ENCODE data around the gene HSPB1. TPM values are rescaled to one million over a fixed set of nuclear protein-coding genes. Genes with fewer than 3 reads are reported as not detected.

Gene HSPB1
- total RNA-seq, 1 experiment from 2014 or later: 202 TPM

GRCh38 chr7:76294344-76295024, 8.0 kb upstream of the HSPB1 start:
- TF ChIP-seq SP1 (CRISPR knock-in tag; conservative IDR thresholded peaks at IDR 0.05) (no peak), FOXK1 (CRISPR knock-in tag; IDR thresholded peaks at IDR 0.05) (peak; percentile 45; the same call in 1 of the 2 replicates), ZNF219 (CRISPR knock-in tag; IDR thresholded peaks at IDR 0.05; ENCODE audit: borderline replicate concordance) (no peak), NR1H2 (CRISPR knock-in tag; IDR thresholded peaks at IDR 0.05) (no peak), ETV6 (CRISPR knock-in tag; IDR thresholded peaks at IDR 0.05) (0 out of 2 replicates have a peak, but pooled peaks have one; percentile 20)
- TF ChIP-seq, protein P1, sequence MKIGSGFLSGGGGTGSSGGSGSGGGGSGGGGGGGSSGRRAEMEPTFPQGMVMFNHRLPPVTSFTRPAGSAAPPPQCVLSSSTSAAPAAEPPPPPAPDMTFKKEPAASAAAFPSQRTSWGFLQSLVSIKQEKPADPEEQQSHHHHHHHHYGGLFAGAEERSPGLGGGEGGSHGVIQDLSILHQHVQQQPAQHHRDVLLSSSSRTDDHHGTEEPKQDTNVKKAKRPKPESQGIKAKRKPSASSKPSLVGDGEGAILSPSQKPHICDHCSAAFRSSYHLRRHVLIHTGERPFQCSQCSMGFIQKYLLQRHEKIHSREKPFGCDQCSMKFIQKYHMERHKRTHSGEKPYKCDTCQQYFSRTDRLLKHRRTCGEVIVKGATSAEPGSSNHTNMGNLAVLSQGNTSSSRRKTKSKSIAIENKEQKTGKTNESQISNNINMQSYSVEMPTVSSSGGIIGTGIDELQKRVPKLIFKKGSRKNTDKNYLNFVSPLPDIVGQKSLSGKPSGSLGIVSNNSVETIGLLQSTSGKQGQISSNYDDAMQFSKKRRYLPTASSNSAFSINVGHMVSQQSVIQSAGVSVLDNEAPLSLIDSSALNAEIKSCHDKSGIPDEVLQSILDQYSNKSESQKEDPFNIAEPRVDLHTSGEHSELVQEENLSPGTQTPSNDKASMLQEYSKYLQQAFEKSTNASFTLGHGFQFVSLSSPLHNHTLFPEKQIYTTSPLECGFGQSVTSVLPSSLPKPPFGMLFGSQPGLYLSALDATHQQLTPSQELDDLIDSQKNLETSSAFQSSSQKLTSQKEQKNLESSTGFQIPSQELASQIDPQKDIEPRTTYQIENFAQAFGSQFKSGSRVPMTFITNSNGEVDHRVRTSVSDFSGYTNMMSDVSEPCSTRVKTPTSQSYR (CRISPR knock-in tag; IDR thresholded peaks at IDR 0.05): 0 out of 2 replicates have a peak, but pooled peaks have one; percentile 18
- TF ChIP-seq, protein P2, sequence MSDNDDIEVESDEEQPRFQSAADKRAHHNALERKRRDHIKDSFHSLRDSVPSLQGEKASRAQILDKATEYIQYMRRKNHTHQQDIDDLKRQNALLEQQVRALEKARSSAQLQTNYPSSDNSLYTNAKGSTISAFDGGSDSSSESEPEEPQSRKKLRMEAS (CRISPR knock-in tag; IDR thresholded peaks at IDR 0.05): 0 out of 2 replicates have a peak, but pooled peaks have one; percentile 27
- peak; percentile 85 for DNase-seq (ENCODE audit: low spot score)
- H3K4me3 Mint-ChIP-seq: no peak overlapping the region
- POLR2A ChIA-PET: interaction anchor here (0.6 to 1.0 kb wide), 3 partner anchors 9 to 34 kb away, joined by 3 to 8 read pairs (median 3); no protein-coding TSS in a partner anchor
- H3K27ac Mint-ChIP-seq: no peak overlapping the region
- H3K9me3 Mint-ChIP-seq: no peaks in the 10 kb centered on the region
- H3K4me1 Mint-ChIP-seq: peaks cover 36% of the 10 kb centered on the region
- CTCF ChIA-PET: interaction anchor here (0.7 to 1.4 kb wide), 10 partner anchors 9 to 225 kb away, joined by 3 to 9 read pairs (median 3); no protein-coding TSS in a partner anchor
- no peaks in the 10 kb centered on the region for H3K36me3 Mint-ChIP-seq
- peak; percentile 69 for ATAC-seq
- H3K27me3 Mint-ChIP-seq (ENCODE audit: low read depth): peaks cover 6% of the 10 kb centered on the region

- Mint-ChIP-seq H3K27me3 (ENCODE audit: low read depth) (peaks cover 22% of the 10 kb centered on the region), H3K4me1 (peaks cover 18% of the 10 kb centered on the region), H3K27ac (peak overlapping the region; percentile 27; the same call in 1 of the 2 replicates), H3K9me3 (no peaks in the 10 kb centered on the region), H3K36me3 (no peaks in the 10 kb centered on the region), H3K4me3 (no peak overlapping the region)
- DNase-seq (ENCODE audit: low spot score) (no peak), ATAC-seq (no peak)
- TF ChIP-seq SMAD4 (CRISPR knock-in tag; IDR thresholded peaks at IDR 0.05) (no peak), TCF7 (CRISPR knock-in tag; IDR thresholded peaks at IDR 0.05; ENCODE audit: low read depth) (no peak), STAT6 (CRISPR knock-in tag; conservative IDR thresholded peaks at IDR 0.05; ENCODE audit: low read depth) (no peak), TEAD1 (CRISPR knock-in tag; IDR thresholded peaks at IDR 0.05) (no peak), ZNF317 (CRISPR knock-in tag; IDR thresholded peaks at IDR 0.05; ENCODE audit: borderline replicate concordance, low read depth) (no peak), ZNF219 (CRISPR knock-in tag; IDR thresholded peaks at IDR 0.05; ENCODE audit: borderline replicate concordance) (no peak), ZNF121 (CRISPR knock-in tag; IDR thresholded peaks at IDR 0.05) (no peak), ZNF263 (CRISPR knock-in tag; IDR thresholded peaks at IDR 0.05; ENCODE audit: low read depth) (no peak)
- TF ChIP-seq, protein P3, sequence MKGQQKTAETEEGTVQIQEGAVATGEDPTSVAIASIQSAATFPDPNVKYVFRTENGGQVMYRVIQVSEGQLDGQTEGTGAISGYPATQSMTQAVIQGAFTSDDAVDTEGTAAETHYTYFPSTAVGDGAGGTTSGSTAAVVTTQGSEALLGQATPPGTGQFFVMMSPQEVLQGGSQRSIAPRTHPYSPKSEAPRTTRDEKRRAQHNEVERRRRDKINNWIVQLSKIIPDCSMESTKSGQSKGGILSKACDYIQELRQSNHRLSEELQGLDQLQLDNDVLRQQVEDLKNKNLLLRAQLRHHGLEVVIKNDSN (CRISPR knock-in tag; IDR thresholded peaks at IDR 0.05): no peak
- TF ChIP-seq, protein P2 (CRISPR knock-in tag; IDR thresholded peaks at IDR 0.05): no peak
- TF ChIP-seq, protein P4, sequence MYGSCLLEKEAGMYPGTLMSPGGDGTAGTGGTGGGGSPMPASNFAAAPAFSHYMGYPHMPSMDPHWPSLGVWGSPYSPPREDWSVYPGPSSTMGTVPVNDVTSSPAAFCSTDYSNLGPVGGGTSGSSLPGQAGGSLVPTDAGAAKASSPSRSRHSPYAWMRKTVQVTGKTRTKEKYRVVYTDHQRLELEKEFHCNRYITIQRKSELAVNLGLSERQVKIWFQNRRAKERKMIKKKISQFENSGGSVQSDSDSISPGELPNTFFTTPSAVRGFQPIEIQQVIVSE (CRISPR knock-in tag; IDR thresholded peaks at IDR 0.05; ENCODE audit: borderline replicate concordance): no peak
- ChIA-PET CTCF (interaction anchor here (0.7 to 4.3 kb wide), 6 partner anchors 8 to 228 kb away, joined by 3 to 36 read pairs (median 6); no protein-coding TSS in a partner anchor), POLR2A (interaction anchor here (1.3 kb wide), 1 partner anchor 17 kb away, joined by 3 read pairs; no protein-coding TSS in a partner anchor)
Measured at GRCh38 chr7:76296743-76297740, 5.4 kb upstream of the HSPB1 start.

All from WTC11 (cell line).